GM12878 (cell line): ENCODE results near the gene EPHA2.

ENCODE experiments used
- CTCF ChIP-seq, 3 experiments: IDR thresholded peaks in 2 of 3; conservative IDR thresholded peaks in 1 of 3; 2 replicates each; pipeline ENCODE4 v1.5.1; 2011; ENCODE audit warnings: low read depth in 3 of 3, low read length in 3 of 3, mild to moderate bottlenecking in 3 of 3, control low read depth in 2 of 3, moderate library complexity in 2 of 3, inconsistent platforms in 1 of 3, mixed read lengths in 1 of 3; ENCODE audit not compliant: control insufficient read depth in 2 of 3, insufficient read depth in 1 of 3; ENCODE audit errors: extremely low read depth in 1 of 3
- MAX ChIP-seq: IDR thresholded peaks from 2 replicates; pipeline ENCODE4 v1.6.1; 2012; ENCODE audit warnings: low read depth, low read length, improper control_type of control experiment
- POLR2A ChIP-seq: IDR thresholded peaks from 2 replicates; pipeline ENCODE4 v1.6.1; 2011; ENCODE audit warnings: low read depth, mild to moderate bottlenecking, low read length
- SP1 ChIP-seq: IDR thresholded peaks from one replicate; pipeline ENCODE4 v1.6.1; 2011; ENCODE audit warnings: low read depth, low read length

GRCh38 chr1:16187748-16188401, 32.0 kb upstream of the EPHA2 start:
- TF ChIP-seq SP1 (no peak), MAX (no peak), CTCF (IDR thresholded peaks at IDR 0.05 in 2 of 3, conservative IDR thresholded peaks at IDR 0.05 in 1 of 3; ENCODE audit: control insufficient read depth in 2 of 3, extremely low read depth in 1 of 3, insufficient read depth in 1 of 3, low read depth in 3 of 3, low read length in 3 of 3) (peak; percentile 91 to 96 (median 94)), POLR2A (no peak)
